WI38 (cell line): ENCODE results near the gene PTTG1.

ENCODE experiments used
- H3K4me3 ChIP-seq: 2 replicates; pipeline ENCODE4 v1.5.1; 2011; ENCODE audit warnings: low read depth, mild to moderate bottlenecking, control low read depth, low read length
- CTCF ChIP-seq: IDR thresholded peaks from 2 replicates; pipeline ENCODE4 v1.5.1; 2012; ENCODE audit warnings: low read depth, mild to moderate bottlenecking, control low read depth, low read length

Gene PTTG1

DNA sequence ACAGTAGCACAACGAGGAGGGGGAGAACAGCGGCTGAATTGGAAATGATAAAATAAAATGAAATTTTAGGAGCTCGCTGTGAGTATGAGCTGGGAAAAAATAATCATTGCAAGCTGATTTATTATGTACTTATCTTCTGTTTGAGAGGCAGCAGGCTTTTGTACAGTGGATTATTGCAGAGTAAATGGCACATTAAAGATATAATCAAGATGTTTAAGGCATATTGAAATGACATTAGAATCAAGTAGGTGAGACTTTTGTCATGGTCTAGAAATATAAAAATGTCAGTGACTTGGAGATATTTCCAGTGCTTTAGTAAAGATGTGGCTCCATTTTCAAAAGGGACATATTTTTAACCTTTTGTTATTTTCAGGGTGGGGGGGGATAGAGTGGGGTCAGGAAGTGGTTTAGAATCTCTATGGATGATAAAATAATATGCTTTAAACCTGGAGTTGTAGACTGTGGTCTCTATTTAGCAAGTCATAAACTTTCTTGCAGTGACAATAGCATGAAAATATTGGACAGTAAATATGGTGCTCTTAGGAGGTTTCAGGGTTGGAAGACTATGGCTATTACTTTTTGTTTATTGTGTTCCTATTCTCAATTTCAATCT, 46.8 kb downstream of the PTTG1 start:
- H3K4me3 ChIP-seq: peak overlapping the region; percentile 16
- TF ChIP-seq CTCF: no peak

GRCh38 chr5:160469156-160470144, 47.8 kb downstream of the PTTG1 start:
- TF ChIP-seq CTCF: no peak
- H3K4me3 ChIP-seq: peak overlapping the region; percentile 16; the same call in 1 of the 2 replicates

DNA sequence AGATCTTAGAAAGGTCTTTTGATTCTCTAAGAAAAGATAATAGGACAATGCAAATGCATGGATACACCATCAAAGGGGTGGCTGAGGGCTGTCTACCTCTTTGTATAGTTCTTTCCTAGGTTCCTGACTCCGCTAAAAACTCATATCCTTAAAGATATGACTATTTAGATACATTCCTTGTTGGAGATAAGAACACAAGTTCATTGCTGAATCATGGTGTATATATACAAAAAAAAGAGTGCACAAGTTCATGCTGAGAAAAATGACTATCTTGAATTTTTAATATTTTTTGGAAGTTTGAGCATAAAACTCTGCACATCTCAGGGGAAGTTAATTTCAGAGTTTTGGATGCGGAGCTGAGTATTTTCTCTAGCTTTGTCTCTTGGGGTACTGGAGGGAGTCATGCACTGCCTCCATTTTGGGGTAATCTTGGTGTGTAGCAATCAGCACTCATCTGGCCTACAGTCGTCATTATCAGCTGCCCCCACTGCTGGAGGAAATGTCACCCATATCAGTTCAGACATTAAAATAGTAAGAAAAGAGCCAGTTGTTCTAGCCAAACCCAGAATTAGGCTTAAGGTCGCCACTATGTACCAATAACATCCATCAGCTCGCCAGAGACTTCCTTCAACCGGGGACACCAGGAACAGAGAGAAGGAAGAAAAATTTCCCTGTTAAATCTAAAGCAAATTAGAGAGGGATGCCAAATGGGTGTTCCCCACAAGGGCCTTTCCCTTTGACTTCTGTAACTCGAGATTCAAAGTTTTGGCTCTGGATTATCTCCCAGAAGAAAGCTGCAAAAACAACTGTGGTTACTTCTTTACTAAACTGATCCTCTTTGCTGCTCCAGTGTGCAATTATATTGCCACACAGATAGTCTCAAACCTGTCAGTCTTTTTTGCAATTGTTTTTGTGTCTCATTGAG, 49.0 kb downstream of the PTTG1 start:
- no peak overlapping the region for H3K4me3 ChIP-seq
- no peak for TF ChIP-seq CTCF

GRCh38 chr5:160471761-160472160, 50.1 kb downstream of the PTTG1 start:
- no peak for TF ChIP-seq CTCF
- H3K4me3 ChIP-seq: no peak overlapping the region

- no peak overlapping the region for H3K4me3 ChIP-seq
- TF ChIP-seq CTCF: no peak
Observed at GRCh38 chr5:160472482-160472881, 50.8 kb downstream of the PTTG1 start.

DNA sequence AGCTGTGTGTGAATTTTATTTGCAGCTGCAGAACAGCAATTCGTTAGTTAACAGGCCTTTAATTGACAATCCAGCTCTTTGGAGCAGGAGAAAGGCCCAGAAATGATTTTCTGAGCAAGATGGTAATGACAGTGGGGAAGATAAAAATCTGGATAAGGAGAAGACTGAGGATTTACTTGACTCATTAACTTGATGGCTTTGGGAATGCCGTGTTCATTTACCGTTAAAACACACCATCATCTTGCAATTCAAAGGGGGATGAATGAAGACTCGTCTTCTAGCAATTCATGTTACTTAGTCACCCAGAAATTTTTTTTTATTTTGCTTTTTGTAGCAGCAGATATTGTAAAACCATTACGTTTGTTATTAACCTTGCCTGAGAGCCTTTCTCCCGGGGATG, 52.0 kb downstream of the PTTG1 start:
- no peak for TF ChIP-seq CTCF
- no peak overlapping the region for H3K4me3 ChIP-seq
